Endodermal cell (in vitro differentiated cells): ENCODE measurements around the gene NAPSA. TPM values are rescaled to one million over a fixed set of nuclear protein-coding genes. Genes with fewer than 3 reads are reported as not detected.

Source experiments
- DNase-seq: peaks from one replicate; pipeline ENCODE4 v3.0.0-alpha.2; 2017
- H3K27ac ChIP-seq: 2 replicates; pipeline ENCODE4 v1.5.1; 2013; ENCODE audit warnings: mild to moderate bottlenecking, low read depth, low read length, moderate library complexity
- H3K27me3 ChIP-seq: 2 replicates; pipeline ENCODE4 v1.6.1; 2013; ENCODE audit warnings: mild to moderate bottlenecking, low read length, moderate library complexity; ENCODE audit not compliant: insufficient read depth, control insufficient read depth, poor library complexity, severe bottlenecking
- H3K36me3 ChIP-seq: 2 replicates; pipeline ENCODE4 v1.7.0; 2013; ENCODE audit warnings: mild to moderate bottlenecking, low read length, moderate library complexity; ENCODE audit not compliant: control insufficient read depth, insufficient read depth
- H3K4me1 ChIP-seq: one replicate; pipeline ENCODE4 v1.7.0; 2013; ENCODE audit warnings: low read length; ENCODE audit not compliant: control insufficient read depth, insufficient read depth
- H3K4me3 ChIP-seq: 2 replicates; pipeline ENCODE4 v1.5.1; 2013; ENCODE audit warnings: mild to moderate bottlenecking, low read length, moderate library complexity
- H3K9ac ChIP-seq: 2 replicates; pipeline ENCODE4 v1.6.1; 2013; ENCODE audit warnings: mild to moderate bottlenecking, low read length, moderate library complexity; ENCODE audit not compliant: poor library complexity, severe bottlenecking; ENCODE audit errors: extremely low read depth
- H3K9me3 ChIP-seq: 2 replicates; pipeline ENCODE4 v1.6.1; 2013; ENCODE audit warnings: mild to moderate bottlenecking, low read length, moderate library complexity; ENCODE audit not compliant: control insufficient read depth
- H3K27ac Mint-ChIP-seq: 2 replicates; pipeline ENCODE4 v1.8.0; 2020; ENCODE audit warnings: mixed read lengths
- H3K27me3 Mint-ChIP-seq: 2 replicates; pipeline ENCODE4 v1.8.0; 2021; ENCODE audit warnings: mild to moderate bottlenecking, mixed read lengths; ENCODE audit not compliant: insufficient read depth
- H3K36me3 Mint-ChIP-seq: 2 replicates; pipeline ENCODE4 v1.8.0; 2020; ENCODE audit warnings: low read depth, mixed read lengths
- H3K4me1 Mint-ChIP-seq: 2 replicates; pipeline ENCODE4 v1.8.0; 2020; ENCODE audit warnings: mixed read lengths
- H3K4me3 Mint-ChIP-seq: 2 replicates; pipeline ENCODE4 v1.8.0; 2020; ENCODE audit warnings: mild to moderate bottlenecking, moderate library complexity, mixed read lengths
- H3K9me3 Mint-ChIP-seq: 2 replicates; pipeline ENCODE4 v1.8.0; 2020; ENCODE audit warnings: mild to moderate bottlenecking, mixed read lengths
- CTCF ChIP-seq: fragments of 200-600 bp; sonication (generic); conservative IDR thresholded peaks from 2 replicates; pipeline ENCODE4 v1.5.0; 2021; ENCODE audit warnings: antibody characterized with exemption, mild to moderate bottlenecking
- WGBS, 2 experiments: methylation state at CpG; one replicate each; pipeline versions ENCODE4 v1.1.5 to v1.1.7; 2013; ENCODE audit warnings: missing lambda C conversion rate in 2 of 2, mixed read lengths in 1 of 2; ENCODE audit not compliant: insufficient coverage in 1 of 2, insufficient read length in 1 of 2; 5-methylcytosine and 5-hydroxymethylcytosine counted together
- total RNA-seq, 2 donors: library from RNA; stranded (reverse); fragmentation: NEBNext Ultra II Directional in 1 of 2; extraction: Animal tissue kit (Norgen Biotek cat#: 25700) in 1 of 2; gene quantifications; 2 replicates in 1 of 2; 3 replicates in 1 of 2; pipeline ENCODE4 v1.2.1, GENCODE V29; 2021

NAPSA gene
- total RNA-seq, 2 donors from 2014 or later, result 0.91 to 1.5 TPM

GRCh38 chr19:50368649-50369570 lies 3.5 kb upstream of the NAPSA start:
- WGBS, 2 experiments, result 33 to 46% methylated on average over 18 to 34 of the region's 34 CpGs
- H3K4me1 ChIP-seq, result no peaks in the 10 kb centered on the region
- Mint-ChIP-seq H3K27ac (peak overlapping the region; percentile 97), H3K27me3 (peaks cover 12% of the 10 kb centered on the region), H3K9me3 (no peaks in the 10 kb centered on the region), H3K4me1 (peaks cover 5% of the 10 kb centered on the region), H3K4me3 (peak overlapping the region; percentile 81), H3K36me3 (no peaks in the 10 kb centered on the region)
- no peaks in the 10 kb centered on the region for H3K9me3 ChIP-seq
- peak; percentile 95 for DNase-seq
- H3K27ac ChIP-seq, result no peak overlapping the region
- H3K36me3 ChIP-seq, result no peaks in the 10 kb centered on the region
- peak overlapping the region; percentile 32 for H3K9ac ChIP-seq
- peak overlapping the region; percentile 80 for H3K4me3 ChIP-seq
- H3K27me3 ChIP-seq, result no peaks in the 10 kb centered on the region
- peak; percentile 89 for TF ChIP-seq CTCF

- WGBS, 2 experiments, result 76 to 83% methylated on average over 8 to 11 of the region's 11 CpGs
- H3K4me3 Mint-ChIP-seq, result no peak overlapping the region
- Histone ChIP-seq H3K9ac (no peak overlapping the region), H3K4me3 (no peak overlapping the region), H3K9me3 (no peaks in the 10 kb centered on the region), H3K27ac (no peak overlapping the region), H3K4me1 (no peaks in the 10 kb centered on the region), H3K27me3 (no peaks in the 10 kb centered on the region), H3K36me3 (no peaks in the 10 kb centered on the region)
- no peak for TF ChIP-seq CTCF
- H3K27me3 Mint-ChIP-seq, result peaks cover 3% of the 10 kb centered on the region
- H3K27ac Mint-ChIP-seq, result no peak overlapping the region
- no peak for DNase-seq
- H3K36me3 Mint-ChIP-seq, result no peaks in the 10 kb centered on the region
- peaks cover 16% of the 10 kb centered on the region for H3K4me1 Mint-ChIP-seq
- H3K9me3 Mint-ChIP-seq, result no peaks in the 10 kb centered on the region
These were observed 2.6 kb downstream of the NAPSA start for GRCh38 chr19:50362656-50363424.

GRCh38 chr19:50362030-50362412 lies 3.4 kb downstream of the NAPSA start:
- Histone ChIP-seq H3K36me3 (no peaks in the 10 kb centered on the region), H3K27me3 (no peaks in the 10 kb centered on the region), H3K9ac (no peak overlapping the region), H3K27ac (no peak overlapping the region), H3K4me1 (no peaks in the 10 kb centered on the region), H3K9me3 (no peaks in the 10 kb centered on the region), H3K4me3 (no peak overlapping the region)
- Mint-ChIP-seq H3K27me3 (peaks cover 3% of the 10 kb centered on the region), H3K4me1 (peaks cover 16% of the 10 kb centered on the region), H3K27ac (no peak overlapping the region), H3K9me3 (no peaks in the 10 kb centered on the region), H3K36me3 (no peaks in the 10 kb centered on the region), H3K4me3 (no peak overlapping the region)
- 83 to 89% methylated on average over 2 to 7 of the region's 7 CpGs for WGBS, 2 experiments
- DNase-seq, result no peak
- no peak for TF ChIP-seq CTCF
